IMR-90 (cell line): ENCODE data around the gene UACA. TPM values are rescaled to one million over a fixed set of nuclear protein-coding genes. Genes with fewer than 3 reads are reported as not detected.

ENCODE experiments used
- ATAC-seq: fragments of 200-7000 bp; cut with Tn5 transposase; 2 replicates; pipeline ENCODE4 v1.9.1; 2020; ENCODE audit warnings: low read depth, mild to moderate bottlenecking, moderate library complexity
- BruUV-seq: library from RNA; stranded (reverse); fragments of 400-500 nt; replicated peaks from 2 replicates; lab custom pipeline; 2021; lab: Mats Ljungman, UMichigan
- CTCF ChIA-PET: fragments of 300-600 bp; formaldehyde crosslinking; extraction: SDS; loops from one replicate; lab custom pipeline; 2021; ENCODE audit warnings: antibody characterized with exemption; lab: Yijun Ruan, JAX
- POLR2A ChIA-PET: fragments of 300-600 bp; sonication (Branson Sonifier 250); formaldehyde crosslinking; loops from one replicate; lab custom pipeline; 2022; ENCODE audit warnings: antibody characterized with exemption; ENCODE audit not compliant: unreplicated experiment; lab: Charles Lee
- DNase-seq: peaks from one replicate; pipeline ENCODE4 v3.0.0; 2013
- H2AFZ ChIP-seq: replicated peaks from 2 replicates; pipeline ENCODE3; 2013; ENCODE audit warnings: low read length, mild to moderate bottlenecking; ENCODE audit not compliant: poor library complexity
- H2AK5ac ChIP-seq: 2 replicates; pipeline ENCODE4 v1.6.1; 2013; ENCODE audit warnings: low read depth, low read length, inconsistent platforms
- H2AK9ac ChIP-seq: replicated peaks from 2 replicates; pipeline ENCODE3; 2013; ENCODE audit warnings: mild to moderate bottlenecking, low read depth, low read length, moderate library complexity; ENCODE audit not compliant: poor library complexity
- H2BK120ac ChIP-seq: 2 replicates; pipeline ENCODE4 v1.6.1; 2013; ENCODE audit warnings: low read depth, low read length, inconsistent platforms
- H2BK15ac ChIP-seq: 3 replicates; pipeline ENCODE4 v1.6.1; 2013; ENCODE audit warnings: low read depth, low read length, inconsistent platforms
- H2BK20ac ChIP-seq: 2 replicates; pipeline ENCODE4 v1.6.1; 2013; ENCODE audit warnings: low read depth, mild to moderate bottlenecking, inconsistent platforms, low read length, moderate library complexity
- H2BK5ac ChIP-seq: 2 replicates; pipeline ENCODE4 v1.6.1; 2013; ENCODE audit warnings: mild to moderate bottlenecking, low read depth, low read length, inconsistent platforms; ENCODE audit not compliant: poor library complexity, severe bottlenecking
- H3K14ac ChIP-seq: replicated peaks from 2 replicates; pipeline ENCODE4 v1.6.1; 2013; ENCODE audit warnings: low read depth, low read length, inconsistent platforms
- H3K18ac ChIP-seq: 2 replicates; pipeline ENCODE4 v1.6.1; 2013; ENCODE audit warnings: low read depth, low read length, control low read depth
- H3K23ac ChIP-seq: 2 replicates; pipeline ENCODE4 v1.6.1; 2013; ENCODE audit warnings: low read depth, low read length, inconsistent platforms
- H3K27ac ChIP-seq: 2 replicates; pipeline ENCODE4 v1.5.1; 2013; ENCODE audit warnings: mild to moderate bottlenecking, control low read depth, low read length; ENCODE audit not compliant: insufficient read depth
- H3K27me3 ChIP-seq: 2 replicates; pipeline ENCODE4 v1.6.1; 2013; ENCODE audit warnings: low read length; ENCODE audit not compliant: control insufficient read depth, insufficient read depth
- H3K36me3 ChIP-seq: 2 replicates; pipeline ENCODE4 v1.6.1; 2013; ENCODE audit warnings: low read length, mixed read lengths; ENCODE audit not compliant: control insufficient read depth, insufficient read depth
- H3K4ac ChIP-seq: 2 replicates; pipeline ENCODE4 v1.6.1; 2013; ENCODE audit warnings: low read depth, low read length, inconsistent platforms
- H3K4me1 ChIP-seq: 2 replicates; pipeline ENCODE4 v1.6.1; 2013; ENCODE audit warnings: low read length, mixed read lengths; ENCODE audit not compliant: control insufficient read depth, insufficient read depth
- H3K4me2 ChIP-seq: 2 replicates; pipeline ENCODE4 v1.6.1; 2013; ENCODE audit warnings: low read depth, mild to moderate bottlenecking, control low read depth, low read length, moderate library complexity
- H3K4me3 ChIP-seq: 2 replicates; pipeline ENCODE4 v1.5.1; 2013; ENCODE audit warnings: low read depth, mild to moderate bottlenecking, control low read depth, low read length, moderate library complexity; ENCODE audit not compliant: insufficient read depth
- H3K56ac ChIP-seq: 2 replicates; pipeline ENCODE4 v1.6.1; 2013; ENCODE audit warnings: low read length, inconsistent platforms; ENCODE audit not compliant: insufficient read depth; ENCODE audit errors: extremely low read depth
- H3K79me1 ChIP-seq, 2 experiments: 2 replicates each; pipeline ENCODE4 v1.6.1; 2013; ENCODE audit warnings: low read length in 2 of 2, inconsistent platforms in 1 of 2, low read depth in 1 of 2
- H3K9ac ChIP-seq: 2 replicates; pipeline ENCODE4 v1.6.1; 2013; ENCODE audit warnings: low read depth, low read length, control low read depth
- H3K9me1 ChIP-seq: 2 replicates; pipeline ENCODE4 v1.6.1; 2013; ENCODE audit warnings: low read length, inconsistent platforms; ENCODE audit not compliant: insufficient read depth
- H3K9me3 ChIP-seq: 2 replicates; pipeline ENCODE4 v1.6.1; 2013; ENCODE audit warnings: low read length; ENCODE audit not compliant: control insufficient read depth, insufficient read depth
- H4K20me1 ChIP-seq: 2 replicates; pipeline ENCODE4 v1.6.1; 2013; ENCODE audit warnings: low read length, inconsistent platforms; ENCODE audit not compliant: insufficient read depth
- H4K5ac ChIP-seq: 2 replicates; pipeline ENCODE4 v1.6.1; 2013; ENCODE audit warnings: mild to moderate bottlenecking, low read depth, low read length, control low read depth
- H4K8ac ChIP-seq, 2 experiments: 2 replicates each; pipeline ENCODE4 v1.6.1; 2013; ENCODE audit warnings: low read depth in 2 of 2, low read length in 2 of 2, control low read depth in 1 of 2, inconsistent platforms in 1 of 2
- H4K91ac ChIP-seq: 2 replicates; pipeline ENCODE4 v1.6.1; 2013; ENCODE audit warnings: low read depth, low read length, inconsistent platforms; ENCODE audit not compliant: insufficient read depth
- BHLHE40 ChIP-seq: fragments of 150-350 bp; IDR thresholded peaks from 2 replicates; pipeline ENCODE4 v1.6.1; 2016; ENCODE audit warnings: mild to moderate bottlenecking, low read depth, low read length
- MAFK ChIP-seq: IDR thresholded peaks from 2 replicates; pipeline ENCODE4 v1.6.1; 2012; ENCODE audit warnings: low read depth, low read length, improper control_type of control experiment
- RFX5 ChIP-seq: IDR thresholded peaks from 2 replicates; pipeline ENCODE4 v1.8.0; 2012; ENCODE audit warnings: low read depth, mild to moderate bottlenecking, low read length, moderate library complexity
- WGBS, 2 experiments: methylation state at CpG; one replicate each; pipeline versions ENCODE4 v1.1.5 to v1.1.7; 2013; ENCODE audit warnings: missing lambda C conversion rate in 2 of 2; ENCODE audit not compliant: insufficient read length in 1 of 2; ENCODE audit errors: extremely low coverage in 2 of 2; 5-methylcytosine and 5-hydroxymethylcytosine counted together
- dilution Hi-C: fragments of 300-500 bp; cut with HindIII; formaldehyde crosslinking; loops from one replicate; pipeline ENCODE4 v1.14.3; 2018; ENCODE audit warnings: low sequenced_read_pairs; ENCODE audit not compliant: unreplicated experiment
- in situ Hi-C: fragments of 300-500 bp; cut with MboI; formaldehyde crosslinking; loops from 3 replicates; pipeline ENCODE4 v1.14.3; 2019; ENCODE audit warnings: low sequenced_read_pairs, inconsistent platforms, mixed read lengths
- intact Hi-C: fragments of 100-400 bp; cut with micrococcal nuclease; formaldehyde crosslinking; loops from 2 replicates; pipeline ENCODE4 v1.10.0; 2022
- polyA plus RNA-seq, 3 experiments: library from polyadenylated mRNA; depleted of rRNA; stranded (reverse); fragments of >200 nt; gene quantifications; 2 replicates each; pipeline ENCODE4 v1.2.3, GENCODE V29; 2012; ENCODE audit warnings: low replicate concordance in 1 of 3
- total RNA-seq: library from RNA; depleted of rRNA; stranded (reverse); fragments of >200 nt; gene quantifications from 2 replicates; pipeline ENCODE4 v1.2.3, GENCODE V29; 2012

UACA gene
- total and polyA plus RNA-seq, 2 of the 4 experiments (the other 2 are of a cell fraction) = 156 to 507 TPM

DNA sequence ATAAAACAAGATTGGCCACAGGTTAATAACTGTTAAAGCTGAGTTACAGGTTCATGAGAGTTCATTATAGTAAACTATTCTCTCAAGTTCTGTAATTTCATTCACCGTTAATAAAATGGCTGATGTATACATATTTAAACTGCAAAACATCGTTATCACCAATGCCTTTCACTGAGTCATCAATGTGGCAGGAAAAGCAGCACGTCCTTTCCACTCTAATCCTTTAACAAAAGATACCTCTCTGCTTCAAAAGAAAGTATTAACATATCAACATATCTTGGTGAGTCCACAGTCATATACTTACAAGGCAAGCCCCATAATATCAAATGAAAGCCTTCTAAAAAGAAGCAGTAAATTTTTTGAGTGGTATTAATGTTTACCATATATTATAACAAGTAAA, 54.5 kb downstream of the UACA start:
- Histone ChIP-seq H3K23ac (no peak overlapping the region), H3K4ac (no peak overlapping the region), H3K27me3 (no peaks in the 10 kb centered on the region), H2BK15ac (no peak overlapping the region), H3K79me1 (peaks cover 20 to 66% of the 10 kb centered on the region in 2 experiments; a peak in 3 of 4 replicates), H3K9me3 (no peaks in the 10 kb centered on the region), H2BK5ac (no peak overlapping the region), H3K4me2 (no peak overlapping the region), H3K56ac (no peak overlapping the region), H3K4me1 (peaks cover 13% of the 10 kb centered on the region), H3K27ac (no peak overlapping the region), H3K14ac (no peak overlapping the region), H3K36me3 (no peaks in the 10 kb centered on the region; the same call in 1 of the 2 replicates), H4K5ac (no peak overlapping the region), H2AK5ac (no peak overlapping the region), H2BK20ac (no peak overlapping the region), H3K18ac (no peak overlapping the region), H2AK9ac (no peak overlapping the region), H4K20me1 (peaks cover 64% of the 10 kb centered on the region), H3K9ac (no peak overlapping the region), H4K8ac (peak overlapping the region in 1 of 2 experiments; percentile 21; a peak in 1 of 4 replicates), H3K9me1 (peaks cover 9% of the 10 kb centered on the region), H2AFZ (no peak overlapping the region), H2BK120ac (no peak overlapping the region), H3K4me3 (no peak overlapping the region), H4K91ac (no peak overlapping the region)
- ChIA-PET CTCF (no interaction called here), POLR2A (no interaction called here)
- DNase-seq (no peak), ATAC-seq (no peak)
- 100% methylated on average over 1 of the region's 3 CpGs; no CpG with 5 or more reads in 1 of the 2 experiments for WGBS, 2 experiments
- dilution Hi-C loops (no loop called here), intact Hi-C loops (no loop called here), in situ Hi-C loops (no loop called here)
- TF ChIP-seq BHLHE40 (no peak), RFX5 (no peak), MAFK (0 out of 2 replicates have a peak, but pooled peaks have one; percentile 4)
- BruUV-seq = TSS peak; percentile 5
